ENCODE measurements around the gene SMIM35. TPM values are rescaled to one million over a fixed set of nuclear protein-coding genes. Genes with fewer than 3 reads are reported as not detected.

The SMIM35 gene
- total RNA-seq, 1 experiment from 2014 or later = not detected

- no peak overlapping the region for H2BK5ac ChIP-seq (ENCODE audit: insufficient read length, low read length)
- H3K27ac Mint-ChIP-seq = no peak overlapping the region
- H4K91ac ChIP-seq (ENCODE audit: insufficient read length, low read depth, low read length) = no peak overlapping the region
- H2BK12ac ChIP-seq (ENCODE audit: insufficient read length, low read depth, low read length) = no peak overlapping the region
- TF ChIP-seq, protein P1, sequence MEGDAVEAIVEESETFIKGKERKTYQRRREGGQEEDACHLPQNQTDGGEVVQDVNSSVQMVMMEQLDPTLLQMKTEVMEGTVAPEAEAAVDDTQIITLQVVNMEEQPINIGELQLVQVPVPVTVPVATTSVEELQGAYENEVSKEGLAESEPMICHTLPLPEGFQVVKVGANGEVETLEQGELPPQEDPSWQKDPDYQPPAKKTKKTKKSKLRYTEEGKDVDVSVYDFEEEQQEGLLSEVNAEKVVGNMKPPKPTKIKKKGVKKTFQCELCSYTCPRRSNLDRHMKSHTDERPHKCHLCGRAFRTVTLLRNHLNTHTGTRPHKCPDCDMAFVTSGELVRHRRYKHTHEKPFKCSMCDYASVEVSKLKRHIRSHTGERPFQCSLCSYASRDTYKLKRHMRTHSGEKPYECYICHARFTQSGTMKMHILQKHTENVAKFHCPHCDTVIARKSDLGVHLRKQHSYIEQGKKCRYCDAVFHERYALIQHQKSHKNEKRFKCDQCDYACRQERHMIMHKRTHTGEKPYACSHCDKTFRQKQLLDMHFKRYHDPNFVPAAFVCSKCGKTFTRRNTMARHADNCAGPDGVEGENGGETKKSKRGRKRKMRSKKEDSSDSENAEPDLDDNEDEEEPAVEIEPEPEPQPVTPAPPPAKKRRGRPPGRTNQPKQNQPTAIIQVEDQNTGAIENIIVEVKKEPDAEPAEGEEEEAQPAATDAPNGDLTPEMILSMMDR (conservative IDR thresholded peaks at IDR 0.05) = no peak
- H3K56ac ChIP-seq (ENCODE audit: insufficient read length, low read depth, low read length) = no peak overlapping the region
- H3K9me3 ChIP-seq (ENCODE audit: control insufficient read depth, low read depth, low read length) = no peaks in the 10 kb centered on the region
- H2BK20ac ChIP-seq (ENCODE audit: low read depth, low read length, poor library complexity, severe bottlenecking) = no peak overlapping the region
- DNase-seq = no peak
- H3K79me1 ChIP-seq (ENCODE audit: insufficient read depth, low read depth, low read length, poor library complexity, severe bottlenecking) = no peaks in the 10 kb centered on the region
- no peak overlapping the region for H3K4ac ChIP-seq (ENCODE audit: low read depth, low read length)
- no peak overlapping the region for H2BK15ac ChIP-seq (ENCODE audit: low read depth, low read length)
- H3K4me1 ChIP-seq (ENCODE audit: insufficient read depth, low read length) = 0 out of 2 replicates have a peak, but pooled peaks cover 6% of the 10 kb centered on the region
- H3K4me3 Mint-ChIP-seq = no peak overlapping the region
- no CpG with 5 or more reads among the region's 1 CpG for WGBS (ENCODE audit: extremely low coverage, insufficient read length, low lambda C conversion rate)
- H4K20me1 ChIP-seq (ENCODE audit: control insufficient read depth, insufficient read depth, insufficient read length) = no peaks in the 10 kb centered on the region
- H3K27me3 ChIP-seq (ENCODE audit: insufficient read depth, low read length) = no peaks in the 10 kb centered on the region
- H4K8ac ChIP-seq (replicated peaks; ENCODE audit: insufficient read length, low read depth, low read length) = no peak overlapping the region
- no peak overlapping the region for H2BK120ac ChIP-seq (ENCODE audit: low read depth, low read length, poor library complexity, severe bottlenecking)
- peaks cover 14% of the 10 kb centered on the region for H3K27me3 Mint-ChIP-seq (ENCODE audit: low read depth)
- H3K79me2 ChIP-seq (ENCODE audit: insufficient read depth, low read length) = no peaks in the 10 kb centered on the region
- no peak overlapping the region for H3K23ac ChIP-seq (ENCODE audit: insufficient read length, low read depth, low read length)
- no peaks in the 10 kb centered on the region for H3K23me2 ChIP-seq (ENCODE audit: insufficient read length, low read depth, low read length, poor library complexity, severe bottlenecking)
- H3K36me3 Mint-ChIP-seq (ENCODE audit: insufficient read depth in 1 of 3, low read depth in 3 of 3) = no peaks in the 10 kb centered on the region
- no peaks in the 10 kb centered on the region for H3K9me3 Mint-ChIP-seq
- H3T11ph ChIP-seq (ENCODE audit: low read length) = no peak overlapping the region
- H3K18ac ChIP-seq (ENCODE audit: insufficient read length, low read depth, low read length) = no peak overlapping the region
- no peak overlapping the region for H3K27ac ChIP-seq (ENCODE audit: insufficient read length, low read depth, low read length)
- no peak overlapping the region for H2AK5ac ChIP-seq (ENCODE audit: insufficient read length, low read length)
- no peak overlapping the region for H4K5ac ChIP-seq (ENCODE audit: insufficient read length, low read depth, low read length)
- no peak overlapping the region for H3K4me2 ChIP-seq (ENCODE audit: insufficient read depth, insufficient read length, low read length)
- H3K4me1 Mint-ChIP-seq = peaks cover 8 to 10% of the 10 kb centered on the region in 2 experiments
- H2AFZ ChIP-seq (ENCODE audit: low read length) = no peak overlapping the region
- no peak overlapping the region for H3K9ac ChIP-seq (ENCODE audit: extremely low read depth, insufficient read length, low read length)
- no peak overlapping the region for H3K14ac ChIP-seq (ENCODE audit: insufficient read depth, low read length)
Observed at GRCh38 chr11:118000850-118001228, 85.9 kb downstream of the SMIM35 start.

All from H9 (cell line).